Measurements from ENCODE around the gene STAG3.

STAG3 gene, protein sequence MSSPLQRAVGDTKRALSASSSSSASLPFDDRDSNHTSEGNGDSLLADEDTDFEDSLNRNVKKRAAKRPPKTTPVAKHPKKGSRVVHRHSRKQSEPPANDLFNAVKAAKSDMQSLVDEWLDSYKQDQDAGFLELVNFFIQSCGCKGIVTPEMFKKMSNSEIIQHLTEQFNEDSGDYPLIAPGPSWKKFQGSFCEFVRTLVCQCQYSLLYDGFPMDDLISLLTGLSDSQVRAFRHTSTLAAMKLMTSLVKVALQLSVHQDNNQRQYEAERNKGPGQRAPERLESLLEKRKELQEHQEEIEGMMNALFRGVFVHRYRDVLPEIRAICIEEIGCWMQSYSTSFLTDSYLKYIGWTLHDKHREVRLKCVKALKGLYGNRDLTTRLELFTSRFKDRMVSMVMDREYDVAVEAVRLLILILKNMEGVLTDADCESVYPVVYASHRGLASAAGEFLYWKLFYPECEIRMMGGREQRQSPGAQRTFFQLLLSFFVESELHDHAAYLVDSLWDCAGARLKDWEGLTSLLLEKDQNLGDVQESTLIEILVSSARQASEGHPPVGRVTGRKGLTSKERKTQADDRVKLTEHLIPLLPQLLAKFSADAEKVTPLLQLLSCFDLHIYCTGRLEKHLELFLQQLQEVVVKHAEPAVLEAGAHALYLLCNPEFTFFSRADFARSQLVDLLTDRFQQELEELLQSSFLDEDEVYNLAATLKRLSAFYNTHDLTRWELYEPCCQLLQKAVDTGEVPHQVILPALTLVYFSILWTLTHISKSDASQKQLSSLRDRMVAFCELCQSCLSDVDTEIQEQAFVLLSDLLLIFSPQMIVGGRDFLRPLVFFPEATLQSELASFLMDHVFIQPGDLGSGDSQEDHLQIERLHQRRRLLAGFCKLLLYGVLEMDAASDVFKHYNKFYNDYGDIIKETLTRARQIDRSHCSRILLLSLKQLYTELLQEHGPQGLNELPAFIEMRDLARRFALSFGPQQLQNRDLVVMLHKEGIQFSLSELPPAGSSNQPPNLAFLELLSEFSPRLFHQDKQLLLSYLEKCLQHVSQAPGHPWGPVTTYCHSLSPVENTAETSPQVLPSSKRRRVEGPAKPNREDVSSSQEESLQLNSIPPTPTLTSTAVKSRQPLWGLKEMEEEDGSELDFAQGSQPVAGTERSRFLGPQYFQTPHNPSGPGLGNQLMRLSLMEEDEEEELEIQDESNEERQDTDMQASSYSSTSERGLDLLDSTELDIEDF

DNA sequence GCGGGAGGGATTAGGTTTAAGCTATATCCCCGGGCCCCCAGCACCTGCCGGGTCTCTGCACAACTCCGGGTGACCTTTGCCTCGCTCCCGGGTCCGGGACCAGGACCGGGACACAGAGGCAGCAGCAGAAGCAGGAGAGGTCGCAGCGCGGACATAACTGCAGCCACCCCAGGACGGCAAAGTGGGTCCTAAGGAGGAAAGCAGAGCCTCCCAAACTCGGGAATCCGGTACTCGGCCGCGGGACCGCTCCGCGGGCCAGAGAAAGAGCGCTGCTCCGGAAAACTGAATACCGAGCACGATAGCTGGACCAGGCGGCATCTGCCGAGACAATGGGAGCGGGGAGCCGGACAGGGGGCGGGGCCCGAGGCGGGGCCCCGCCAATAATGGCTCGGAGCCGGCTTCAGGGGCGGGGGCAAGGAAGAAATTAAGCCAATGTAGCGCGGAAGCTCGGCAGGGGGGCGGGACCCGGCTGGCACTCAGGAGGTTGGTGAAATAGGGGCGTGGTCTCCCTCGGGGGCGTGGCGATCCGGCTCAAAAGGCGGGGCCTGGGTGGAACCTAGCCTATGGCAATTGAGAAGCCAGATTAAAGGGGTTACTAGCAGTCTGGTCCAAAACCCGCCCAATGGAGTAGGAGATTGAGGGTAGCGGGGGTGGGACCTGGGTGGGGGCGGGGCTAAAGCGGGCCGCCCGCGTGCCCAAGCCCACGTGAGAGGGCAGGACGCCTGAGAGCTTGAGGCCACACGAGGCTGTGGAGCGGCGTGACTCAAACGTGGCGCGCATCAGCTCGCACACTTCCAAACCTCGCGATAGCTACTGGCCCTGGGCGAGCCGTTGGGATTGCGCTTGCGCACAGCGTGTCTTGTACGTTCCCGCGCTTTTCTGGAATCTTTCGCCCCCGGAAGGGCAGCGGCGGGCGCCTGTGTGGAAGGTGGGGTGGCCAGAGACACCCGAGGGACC, at the start of gene STAG3, which contains the start of gene GPC2:
Gene STAG3, plus strand, starts transcription at position 874 of the 957 bp plus-strand sequence. CDS start 2,639 bp downstream, outside the sequence.
Gene GPC2, minus strand, starts transcription at position 337 of the 957 bp plus-strand sequence. Its CDS starts 182 bp downstream, at position 155.
- TF ChIP-seq, protein P1, sequence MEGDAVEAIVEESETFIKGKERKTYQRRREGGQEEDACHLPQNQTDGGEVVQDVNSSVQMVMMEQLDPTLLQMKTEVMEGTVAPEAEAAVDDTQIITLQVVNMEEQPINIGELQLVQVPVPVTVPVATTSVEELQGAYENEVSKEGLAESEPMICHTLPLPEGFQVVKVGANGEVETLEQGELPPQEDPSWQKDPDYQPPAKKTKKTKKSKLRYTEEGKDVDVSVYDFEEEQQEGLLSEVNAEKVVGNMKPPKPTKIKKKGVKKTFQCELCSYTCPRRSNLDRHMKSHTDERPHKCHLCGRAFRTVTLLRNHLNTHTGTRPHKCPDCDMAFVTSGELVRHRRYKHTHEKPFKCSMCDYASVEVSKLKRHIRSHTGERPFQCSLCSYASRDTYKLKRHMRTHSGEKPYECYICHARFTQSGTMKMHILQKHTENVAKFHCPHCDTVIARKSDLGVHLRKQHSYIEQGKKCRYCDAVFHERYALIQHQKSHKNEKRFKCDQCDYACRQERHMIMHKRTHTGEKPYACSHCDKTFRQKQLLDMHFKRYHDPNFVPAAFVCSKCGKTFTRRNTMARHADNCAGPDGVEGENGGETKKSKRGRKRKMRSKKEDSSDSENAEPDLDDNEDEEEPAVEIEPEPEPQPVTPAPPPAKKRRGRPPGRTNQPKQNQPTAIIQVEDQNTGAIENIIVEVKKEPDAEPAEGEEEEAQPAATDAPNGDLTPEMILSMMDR (IDR thresholded peaks at IDR 0.05) = no peak

DNA sequence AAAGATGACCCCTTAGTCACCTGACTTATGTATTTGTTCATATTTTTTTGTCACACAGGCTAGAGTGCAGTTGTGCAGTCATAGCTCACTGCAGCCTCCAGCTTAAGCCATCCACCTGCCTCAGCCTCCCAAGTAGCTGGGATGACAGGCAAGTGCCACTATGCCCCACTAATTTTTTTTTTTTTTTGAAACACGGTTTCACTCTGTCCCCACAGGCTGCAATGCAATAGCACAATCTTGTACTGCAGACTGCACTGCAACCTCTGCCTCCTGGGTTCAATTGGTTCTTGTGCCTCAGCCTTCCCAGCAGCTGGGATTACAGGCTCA, 49.1 kb upstream of the STAG3 start:
- TF ChIP-seq, protein P1 (IDR thresholded peaks at IDR 0.05) = no peak

DNA sequence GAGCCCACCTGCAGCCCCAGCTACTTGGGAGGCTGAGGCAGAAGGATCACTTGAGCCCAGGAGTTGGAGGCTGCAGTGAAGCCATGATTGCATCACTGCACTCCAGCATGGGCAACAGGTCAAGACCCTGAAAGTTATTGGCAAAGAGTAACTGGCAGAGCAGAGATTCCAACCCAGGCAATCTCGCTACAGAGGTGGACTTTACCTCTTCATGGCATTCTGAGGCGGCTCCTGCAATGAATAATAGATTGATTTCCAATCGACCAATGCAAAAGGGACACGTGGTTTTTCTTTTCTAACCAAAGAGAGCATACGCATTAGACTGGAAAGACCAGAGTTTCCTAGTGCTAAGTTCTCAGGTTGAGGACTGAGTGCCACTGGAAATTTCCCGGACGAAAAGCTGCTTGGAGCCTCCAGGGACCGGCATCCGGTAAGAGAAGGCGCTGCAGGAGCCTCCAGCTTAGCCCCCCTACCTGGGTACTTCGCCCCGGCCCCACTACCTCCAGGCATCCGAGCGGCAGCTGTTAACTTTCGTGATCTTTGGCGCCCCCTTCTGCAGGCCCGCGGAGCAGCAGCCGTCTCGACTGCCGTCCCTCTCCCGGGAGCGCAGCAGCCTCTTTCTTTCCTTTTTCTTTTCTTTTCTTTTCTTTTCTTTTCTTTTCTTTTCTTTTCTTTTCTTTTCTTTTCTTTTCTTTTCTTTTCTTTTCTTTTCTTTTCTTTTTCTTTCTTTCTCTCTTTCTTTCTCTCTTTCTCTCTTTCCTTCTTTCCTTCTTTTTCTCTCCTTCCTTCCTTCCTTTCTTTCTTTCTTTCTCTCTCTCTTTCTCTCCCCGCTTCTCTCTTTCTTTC, 46.9 kb upstream of the STAG3 start:
- TF ChIP-seq, protein P1 (IDR thresholded peaks at IDR 0.05) = peak; percentile 81

DNA sequence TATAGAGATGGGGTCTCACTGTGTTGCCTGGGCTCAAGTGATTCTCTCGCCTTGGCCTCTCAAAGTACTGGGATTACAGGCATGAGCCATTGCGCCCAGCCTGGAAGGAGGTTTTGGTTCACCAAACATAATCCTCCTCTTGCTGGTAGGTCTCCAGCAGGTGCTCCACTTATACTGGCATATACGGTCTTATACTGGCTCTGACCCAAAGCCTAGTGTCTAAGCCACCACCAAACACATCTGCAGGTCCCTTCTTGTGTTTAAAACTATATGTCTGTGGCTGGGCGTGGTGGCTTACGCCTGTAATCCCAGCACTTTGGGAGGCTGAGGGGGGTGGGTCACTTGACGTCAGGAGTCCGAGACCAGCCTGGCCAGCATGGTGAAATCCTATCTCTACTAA, 45.6 kb upstream of the STAG3 start:
- TF ChIP-seq, protein P1 (IDR thresholded peaks at IDR 0.05) = no peak

DNA sequence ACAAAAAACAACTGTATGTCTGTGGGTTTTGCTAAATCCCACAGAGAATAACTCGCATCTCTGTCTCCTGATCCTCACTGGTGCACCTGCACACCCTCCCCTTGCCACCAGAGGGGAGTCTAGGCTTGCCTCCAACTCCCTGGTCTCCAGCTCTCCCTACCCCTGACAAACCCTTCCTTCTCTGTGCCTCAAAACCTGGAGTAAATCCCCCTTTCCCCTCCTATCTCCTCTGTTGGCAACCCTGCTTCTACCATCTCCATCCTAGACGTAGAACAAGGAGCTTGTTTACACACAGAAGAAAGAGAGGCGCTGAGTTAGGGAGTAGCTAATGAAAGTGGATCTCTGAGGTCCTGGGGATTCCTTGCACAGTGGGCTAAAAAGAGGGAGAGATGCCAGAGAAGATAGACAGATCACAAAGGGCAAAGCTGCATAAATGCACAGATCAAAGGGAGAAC, 45.0 kb upstream of the STAG3 start:
- TF ChIP-seq, protein P1 (IDR thresholded peaks at IDR 0.05) = peak; percentile 71
